BJ (cell line): ENCODE results near the gene NCOA1. TPM values are rescaled to one million over a fixed set of nuclear protein-coding genes. Genes with fewer than 3 reads are reported as not detected.

ENCODE experiments used
- CTCF ChIA-PET: fragments of 350-600 bp; formaldehyde crosslinking; extraction: SDS; loops from one replicate; lab custom pipeline; 2021; ENCODE audit warnings: antibody characterized with exemption, inconsistent platforms; lab: Yijun Ruan, JAX
- POLR2A ChIA-PET: fragments of 300-600 bp; sonication (Branson Sonifier 250); formaldehyde crosslinking; extraction: SDS; loops from one replicate; lab custom pipeline; 2021; ENCODE audit warnings: antibody characterized with exemption; lab: Charles Lee
- DNase-seq: peaks from one replicate; pipeline ENCODE4 v3.0.0-alpha.2; 2011; ENCODE audit warnings: low read depth
- H3K27me3 ChIP-seq: 2 replicates; pipeline ENCODE4 v1.6.0; 2011; ENCODE audit warnings: low read length; ENCODE audit not compliant: control insufficient read depth, insufficient read depth
- H3K36me3 ChIP-seq: 2 replicates; pipeline ENCODE4 v1.5.1; 2011; ENCODE audit warnings: low read length; ENCODE audit not compliant: control insufficient read depth, insufficient read depth
- H3K4me3 ChIP-seq: 2 replicates; pipeline ENCODE4 v1.5.1; 2011; ENCODE audit warnings: low read depth, mild to moderate bottlenecking, control low read depth, low read length
- CTCF ChIP-seq: IDR thresholded peaks from 2 replicates; pipeline ENCODE4 v1.5.1; 2011; ENCODE audit warnings: low read depth, mild to moderate bottlenecking, control low read depth, inconsistent platforms, low read length, moderate library complexity; ENCODE audit not compliant: insufficient read depth
- polyA plus RNA-seq: library from polyadenylated mRNA; depleted of rRNA; stranded (reverse); fragments of >200 nt; gene quantifications from 2 replicates; pipeline ENCODE4 v1.2.3, GENCODE V29; 2011

The NCOA1 gene
- polyA plus RNA-seq, 1 experiment, result 16.0 TPM

GRCh38 chr2:24497685-24498084, 6.6 kb downstream of the NCOA1 start:
- POLR2A ChIA-PET, result no interaction called here
- no peak for TF ChIP-seq CTCF
- DNase-seq, result no peak
- CTCF ChIA-PET, result interaction anchor here (0.6 kb wide), 1 partner anchor 156 kb away, joined by 3 read pairs; no protein-coding TSS in a partner anchor
- no peaks in the 10 kb centered on the region for H3K36me3 ChIP-seq
- no peaks in the 10 kb centered on the region for H3K27me3 ChIP-seq
- no peak overlapping the region for H3K4me3 ChIP-seq

- Histone ChIP-seq H3K36me3 (no peaks in the 10 kb centered on the region), H3K4me3 (no peak overlapping the region), H3K27me3 (no peaks in the 10 kb centered on the region)
- CTCF ChIA-PET, result interaction anchor here (0.6 kb wide), 1 partner anchor 155 kb away, joined by 3 read pairs; no protein-coding TSS in a partner anchor
- POLR2A ChIA-PET, result no interaction called here
- no peak for TF ChIP-seq CTCF
- no peak for DNase-seq
Measured at GRCh38 chr2:24498121-24498520, 7.1 kb downstream of the NCOA1 start.

DNA sequence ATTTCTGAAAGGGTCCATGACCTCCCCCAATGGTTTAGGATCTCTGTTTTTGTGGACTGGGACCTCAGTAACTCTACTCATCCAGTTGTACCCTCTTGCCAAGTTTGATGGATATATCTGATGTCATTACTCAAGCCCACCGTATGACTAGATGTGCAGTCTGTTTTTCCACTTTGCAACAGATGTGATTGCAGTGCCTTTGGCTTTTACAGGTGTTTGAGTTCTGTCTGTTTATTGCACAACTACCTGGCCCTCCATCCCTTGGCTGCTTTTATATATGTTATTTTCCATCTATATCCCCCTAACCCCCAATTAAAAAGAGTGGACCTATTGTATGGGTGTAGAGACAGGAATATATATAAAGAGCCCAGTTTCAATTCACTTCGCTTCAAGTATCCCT, 10.8 kb downstream of the NCOA1 start:
- no peak for DNase-seq
- no peak for TF ChIP-seq CTCF
- Histone ChIP-seq H3K27me3 (no peaks in the 10 kb centered on the region), H3K36me3 (no peaks in the 10 kb centered on the region), H3K4me3 (no peak overlapping the region)
- POLR2A ChIA-PET, result no interaction called here
- CTCF ChIA-PET, result no interaction called here

DNA sequence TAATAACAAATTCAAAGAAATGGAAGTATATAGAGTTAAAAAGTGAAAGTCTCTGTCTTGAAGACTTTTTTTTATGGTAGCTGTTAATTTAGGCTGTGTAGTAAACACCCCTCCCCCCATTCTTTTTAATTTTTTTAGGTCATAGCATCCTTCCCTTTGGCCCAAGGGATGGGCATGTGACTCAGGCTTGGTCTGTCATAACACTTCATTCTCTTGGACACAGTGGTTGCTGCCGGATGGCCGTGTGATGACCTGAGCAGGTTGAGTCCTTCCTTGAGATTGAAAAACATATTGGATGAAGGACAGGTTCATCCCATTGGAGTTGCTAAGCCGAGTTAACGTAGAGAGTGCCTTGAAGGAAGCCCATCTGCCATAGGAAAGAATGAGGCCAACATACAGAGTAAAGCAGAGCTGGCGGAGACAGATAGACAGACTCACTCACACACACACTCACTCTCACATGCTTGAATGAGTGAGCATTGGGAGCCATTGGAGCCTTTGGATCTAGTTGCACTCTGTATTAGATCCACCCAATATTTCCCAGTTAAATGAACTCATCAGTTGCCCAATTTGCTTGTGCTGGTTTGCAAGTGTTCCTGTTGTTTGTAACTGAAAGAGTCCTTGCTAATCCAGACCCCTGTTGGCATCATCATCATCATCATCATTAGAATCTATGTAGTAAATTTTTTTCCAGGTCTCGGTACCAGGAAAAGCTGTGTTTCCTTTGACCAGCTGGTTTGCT, 14.7 kb downstream of the NCOA1 start:
- ChIA-PET POLR2A (no interaction called here), CTCF (interaction anchor here (1.4 kb wide), 1 partner anchor 322 kb away, joined by 4 read pairs; no protein-coding TSS in a partner anchor)
- H3K27me3 ChIP-seq, result no peaks in the 10 kb centered on the region
- no peak for DNase-seq
- H3K36me3 ChIP-seq, result no peaks in the 10 kb centered on the region
- TF ChIP-seq CTCF, result no peak
- no peak overlapping the region for H3K4me3 ChIP-seq

GRCh38 chr2:24507549-24507948, 16.5 kb downstream of the NCOA1 start:
- Histone ChIP-seq H3K27me3 (no peaks in the 10 kb centered on the region), H3K36me3 (no peaks in the 10 kb centered on the region), H3K4me3 (no peak overlapping the region)
- ChIA-PET CTCF (no interaction called here), POLR2A (no interaction called here)
- DNase-seq, result no peak
- TF ChIP-seq CTCF, result no peak
